WERI-Rb-1 (cell line): ENCODE measurements around the gene NPIPB8.
"Not testable (repeated sequence)": the region's sequence is repeated elsewhere in the genome, so short reads cannot be mapped to it uniquely, and the experiment has no call there.

Experiments used
- DNase-seq: peaks from one replicate; pipeline ENCODE4 v3.0.0-alpha.2; 2020
- H3K27ac ChIP-seq: fragments of 250-450 bp; sonication (Bioruptor Pico); 2 replicates; pipeline ENCODE4 v1.5.1; 2020; ENCODE audit warnings: mild to moderate bottlenecking, moderate library complexity
- H3K27me3 ChIP-seq: fragments of 250-450 bp; sonication (Bioruptor Pico); 2 replicates; pipeline ENCODE4 v1.5.1; 2021; ENCODE audit warnings: mild to moderate bottlenecking, low read depth, moderate library complexity; ENCODE audit not compliant: insufficient read depth, severe bottlenecking
- H3K36me3 ChIP-seq: fragments of 250-450 bp; sonication (Bioruptor Pico); 2 replicates; pipeline ENCODE4 v1.5.1; 2020; ENCODE audit warnings: mild to moderate bottlenecking, moderate library complexity
- H3K4me3 ChIP-seq: 2 replicates; pipeline ENCODE4 v1.5.1; 2011; ENCODE audit warnings: low read depth, mild to moderate bottlenecking, control low read depth, low read length
- H3K9me3 ChIP-seq: fragments of 250-450 bp; sonication (Bioruptor Pico); 2 replicates; pipeline ENCODE4 v1.5.1; 2021; ENCODE audit warnings: mild to moderate bottlenecking, moderate library complexity; ENCODE audit not compliant: severe bottlenecking
- CTCF ChIP-seq: IDR thresholded peaks from 2 replicates; pipeline ENCODE4 v1.5.1; 2011; ENCODE audit warnings: low read depth, mild to moderate bottlenecking, control low read depth, inconsistent platforms, low read length

NPIPB8 gene

GRCh38 chr16:28602529-28602928 lies 35.3 kb upstream of the NPIPB8 start:
- TF ChIP-seq CTCF: no peak
- Histone ChIP-seq H3K27ac (no peak overlapping the region), H3K9me3 (no peaks in the 10 kb centered on the region), H3K27me3 (no peaks in the 10 kb centered on the region), H3K4me3 (no peak overlapping the region), H3K36me3 (no peaks in the 10 kb centered on the region)
- DNase-seq: no peak

- no peak for DNase-seq
- no peaks in the 10 kb centered on the region for H3K27me3 ChIP-seq
- H3K27ac ChIP-seq: no peak overlapping the region
- H3K4me3 ChIP-seq: no peak overlapping the region
- no peaks in the 10 kb centered on the region for H3K9me3 ChIP-seq
- H3K36me3 ChIP-seq: no peaks in the 10 kb centered on the region
- no peak for TF ChIP-seq CTCF
Measured at GRCh38 chr16:28603381-28604185, 34.3 kb upstream of the NPIPB8 start.

DNA sequence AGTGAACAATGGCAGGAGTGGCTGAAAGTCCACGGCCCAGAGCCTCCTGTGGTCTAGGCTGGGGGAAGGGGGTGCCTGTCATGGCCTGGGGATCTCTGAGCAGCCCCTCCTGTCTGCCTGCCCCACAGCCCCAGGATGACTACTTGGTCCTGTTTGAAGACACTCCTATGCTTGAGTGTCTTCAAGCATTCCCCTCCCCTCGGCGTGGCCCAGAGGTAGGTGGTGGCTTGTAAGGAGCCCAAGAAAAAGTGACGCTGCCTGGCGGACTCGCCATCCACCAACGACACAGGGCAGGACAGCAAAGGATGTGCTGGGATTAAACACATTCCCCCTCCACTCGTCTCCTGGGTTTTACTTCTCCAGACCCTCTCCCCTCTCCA lies 33.7 kb upstream of the NPIPB8 start:
- no peak for TF ChIP-seq CTCF
- no peak overlapping the region for H3K27ac ChIP-seq
- no peak for DNase-seq

GRCh38 chr16:28606291-28607115 lies 31.4 kb upstream of the NPIPB8 start:
- TF ChIP-seq CTCF: no peak
- H3K4me3 ChIP-seq: no peak overlapping the region

More for the DNA sequence above, 33.7 kb upstream of the NPIPB8 start:
- Histone ChIP-seq H3K27me3 (no peaks in the 10 kb centered on the region), H3K4me3 (no peak overlapping the region), H3K9me3 (no peaks in the 10 kb centered on the region), H3K36me3 (no peaks in the 10 kb centered on the region)

GRCh38 chr16:28607116-28607623 lies 30.7 kb upstream of the NPIPB8 start:
- no peaks in the 10 kb centered on the region for H3K27me3 ChIP-seq
- DNase-seq: no peak
- H3K9me3 ChIP-seq: no peaks in the 10 kb centered on the region

More at GRCh38 chr16:28606291-28607115, 31.4 kb upstream of the NPIPB8 start:
- H3K9me3 ChIP-seq: no peaks in the 10 kb centered on the region
- DNase-seq: no peak
- H3K36me3 ChIP-seq: no peaks in the 10 kb centered on the region
- no peaks in the 10 kb centered on the region for H3K27me3 ChIP-seq
- H3K27ac ChIP-seq: no peak overlapping the region

GRCh38 chr16:28607681-28608495 lies 30.0 kb upstream of the NPIPB8 start:
- H3K36me3 ChIP-seq, DNase-seq, H3K27ac ChIP-seq, H3K9me3 ChIP-seq, H3K4me3 ChIP-seq, H3K27me3 ChIP-seq: not testable (repeated sequence)

More at GRCh38 chr16:28607116-28607623, 30.7 kb upstream of the NPIPB8 start:
- TF ChIP-seq CTCF: no peak
- no peak overlapping the region for H3K27ac ChIP-seq
- no peaks in the 10 kb centered on the region for H3K36me3 ChIP-seq
- no peak overlapping the region for H3K4me3 ChIP-seq

- not testable (repeated sequence) for H3K27ac ChIP-seq, H3K27me3 ChIP-seq, H3K9me3 ChIP-seq, H3K36me3 ChIP-seq, H3K4me3 ChIP-seq, DNase-seq
Measured at GRCh38 chr16:28608496-28608808, 29.4 kb upstream of the NPIPB8 start.

DNA sequence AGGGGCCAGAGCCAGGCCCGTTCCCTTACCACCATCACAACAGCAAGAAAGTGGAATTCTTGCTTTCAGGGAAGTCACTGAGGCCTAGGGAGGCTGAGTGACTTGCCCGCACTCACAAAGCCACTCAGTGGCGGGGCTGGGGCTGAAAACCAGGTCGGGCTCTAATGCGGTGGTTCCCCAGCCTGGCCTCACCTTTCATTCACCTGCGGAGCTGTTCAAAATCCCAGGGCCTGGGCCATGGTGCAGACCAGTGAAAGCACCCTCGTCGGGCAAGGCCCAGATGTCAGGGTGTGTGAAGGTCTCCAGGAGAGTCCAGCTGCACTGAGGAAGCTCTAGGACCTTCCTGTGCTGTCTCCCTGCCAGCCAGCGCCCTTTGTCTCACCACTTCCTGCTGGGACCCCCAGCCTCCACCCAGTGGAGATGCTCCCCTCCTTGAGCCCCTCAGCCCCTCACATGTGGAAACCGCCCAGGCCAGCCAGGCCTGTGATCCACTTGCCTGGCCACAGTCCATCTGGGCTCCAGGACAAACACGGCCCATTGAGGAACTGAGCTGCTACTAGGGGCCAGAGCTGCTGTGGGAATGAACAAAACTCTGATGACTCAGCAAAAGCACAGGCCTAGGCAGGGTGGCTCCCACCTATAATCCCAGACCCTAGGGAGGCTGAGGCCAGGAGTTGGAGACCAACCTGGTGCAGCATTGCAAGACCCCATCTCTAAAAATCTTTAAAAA lies 28.8 kb upstream of the NPIPB8 start:
- not testable (repeated sequence) for DNase-seq, H3K36me3 ChIP-seq, H3K9me3 ChIP-seq, H3K27me3 ChIP-seq
- peak overlapping the region; percentile 39 for H3K4me3 ChIP-seq
- peak overlapping the region; percentile 30; the same call in 1 of the 2 replicates for H3K27ac ChIP-seq
